ENCODE measurements around the gene BCAS4. TPM values are rescaled to one million over a fixed set of nuclear protein-coding genes. Genes with fewer than 3 reads are reported as not detected.
A peak's percentile ranks its signal among the peaks of the same experiment; 100 is the strongest.

The BCAS4 gene
- total RNA-seq, 1 experiment from 2014 or later = 25.8 TPM

GRCh38 chr20:50921803-50922501, 127.1 kb downstream of the BCAS4 start:
- H3K4me3 Mint-ChIP-seq = no peak overlapping the region
- peaks cover 77% of the 10 kb centered on the region for H3K4me1 Mint-ChIP-seq
- no peaks in the 10 kb centered on the region for H3K9me3 Mint-ChIP-seq
- TF ChIP-seq ZNF219 (CRISPR knock-in tag; IDR thresholded peaks at IDR 0.05; ENCODE audit: borderline replicate concordance) (no peak), ERG (CRISPR knock-in tag; IDR thresholded peaks at IDR 0.05) (no peak), RELA (CRISPR knock-in tag; IDR thresholded peaks at IDR 0.05; ENCODE audit: borderline replicate concordance) (no peak), SMAD3 (CRISPR knock-in tag; IDR thresholded peaks at IDR 0.05; ENCODE audit: borderline replicate concordance) (no peak), ATF6 (CRISPR knock-in tag; IDR thresholded peaks at IDR 0.05) (no peak)
- TF ChIP-seq, protein P1, sequence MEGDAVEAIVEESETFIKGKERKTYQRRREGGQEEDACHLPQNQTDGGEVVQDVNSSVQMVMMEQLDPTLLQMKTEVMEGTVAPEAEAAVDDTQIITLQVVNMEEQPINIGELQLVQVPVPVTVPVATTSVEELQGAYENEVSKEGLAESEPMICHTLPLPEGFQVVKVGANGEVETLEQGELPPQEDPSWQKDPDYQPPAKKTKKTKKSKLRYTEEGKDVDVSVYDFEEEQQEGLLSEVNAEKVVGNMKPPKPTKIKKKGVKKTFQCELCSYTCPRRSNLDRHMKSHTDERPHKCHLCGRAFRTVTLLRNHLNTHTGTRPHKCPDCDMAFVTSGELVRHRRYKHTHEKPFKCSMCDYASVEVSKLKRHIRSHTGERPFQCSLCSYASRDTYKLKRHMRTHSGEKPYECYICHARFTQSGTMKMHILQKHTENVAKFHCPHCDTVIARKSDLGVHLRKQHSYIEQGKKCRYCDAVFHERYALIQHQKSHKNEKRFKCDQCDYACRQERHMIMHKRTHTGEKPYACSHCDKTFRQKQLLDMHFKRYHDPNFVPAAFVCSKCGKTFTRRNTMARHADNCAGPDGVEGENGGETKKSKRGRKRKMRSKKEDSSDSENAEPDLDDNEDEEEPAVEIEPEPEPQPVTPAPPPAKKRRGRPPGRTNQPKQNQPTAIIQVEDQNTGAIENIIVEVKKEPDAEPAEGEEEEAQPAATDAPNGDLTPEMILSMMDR (IDR thresholded peaks at IDR 0.05) = no peak
- ChIA-PET CTCF (interaction anchor here (1.4 to 7.3 kb wide), 2 partner anchors 103 to 128 kb away, joined by 4 to 55 read pairs; partner anchors contain the start of gene BCAS4), POLR2A (interaction anchor here (0.7 to 1.6 kb wide), 4 partner anchors 11 to 524 kb away, joined by 3 to 8 read pairs (median 4); no protein-coding TSS in a partner anchor)
- ATAC-seq (no peak), DNase-seq (ENCODE audit: low spot score) (no peak)
- H3K27ac Mint-ChIP-seq = peak overlapping the region; percentile 83
- peaks cover 31% of the 10 kb centered on the region for H3K36me3 Mint-ChIP-seq
- no peaks in the 10 kb centered on the region for H3K27me3 Mint-ChIP-seq (ENCODE audit: low read depth)

DNA sequence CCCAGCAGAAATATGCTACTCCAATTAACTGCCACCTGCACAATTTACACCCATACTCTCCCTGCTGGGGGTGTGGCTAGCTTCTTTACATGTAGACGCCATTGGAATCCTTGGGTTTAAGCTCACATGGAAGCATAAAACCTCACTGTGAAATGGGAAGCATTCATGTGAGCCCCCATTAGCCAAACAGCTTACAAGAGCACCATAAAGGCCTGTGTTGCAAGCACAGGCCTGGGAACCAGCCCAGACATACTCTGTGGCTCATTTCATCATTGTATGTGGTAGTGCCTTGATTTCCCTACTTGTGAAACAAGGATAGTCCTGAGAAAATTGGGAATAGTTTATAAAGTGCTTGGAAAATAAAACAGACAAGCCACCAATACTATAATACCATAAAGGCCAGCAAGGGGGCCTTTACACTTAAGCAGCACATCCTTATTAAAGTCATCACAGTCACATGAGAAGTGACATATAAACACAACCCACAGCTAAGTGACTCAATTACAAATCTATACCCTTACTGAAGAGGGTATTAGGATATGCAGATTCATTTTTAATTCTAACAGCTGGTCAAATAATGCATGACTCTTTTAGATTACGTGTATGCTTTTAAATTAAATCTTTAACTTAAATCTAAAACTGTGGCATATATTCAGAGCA, 129.5 kb downstream of the BCAS4 start:
- no peak overlapping the region for H3K27ac Mint-ChIP-seq
- no peak for TF ChIP-seq ESRRA (CRISPR knock-in tag; IDR thresholded peaks at IDR 0.05; ENCODE audit: borderline replicate concordance)
- H3K4me1 Mint-ChIP-seq = peaks cover 82% of the 10 kb centered on the region
- no peak overlapping the region for H3K4me3 Mint-ChIP-seq
- ChIA-PET POLR2A (interaction anchor here (1.4 to 1.7 kb wide), 2 partner anchors 106 to 130 kb away, joined by 3 to 5 read pairs; partner anchors contain the start of gene BCAS4), CTCF (interaction anchor here (1.1 to 7.3 kb wide), 2 partner anchors 12 to 130 kb away, joined by 3 to 55 read pairs; partner anchors contain the start of gene BCAS4)
- H3K36me3 Mint-ChIP-seq = peaks cover 49% of the 10 kb centered on the region
- no peaks in the 10 kb centered on the region for H3K9me3 Mint-ChIP-seq
- H3K27me3 Mint-ChIP-seq (ENCODE audit: low read depth) = no peaks in the 10 kb centered on the region
- ATAC-seq (no peak), DNase-seq (ENCODE audit: low spot score) (no peak)

DNA sequence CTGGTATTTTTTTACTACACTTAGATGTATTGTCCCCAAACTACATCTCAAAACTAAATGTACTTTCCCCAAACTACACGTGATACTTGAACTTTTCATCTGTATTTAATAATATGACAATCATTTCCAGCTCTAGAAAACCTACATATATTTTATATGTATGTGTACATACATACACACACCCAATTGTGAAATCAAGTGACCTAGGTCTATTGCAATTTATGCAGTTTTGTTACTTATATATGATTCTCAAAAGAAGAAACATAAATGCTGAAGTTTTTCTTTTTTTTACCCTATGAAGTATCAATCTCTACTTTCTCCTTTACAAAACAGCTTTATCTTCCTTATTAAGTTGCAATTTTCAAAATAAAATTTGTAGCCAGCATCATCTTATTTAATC, 131.7 kb downstream of the BCAS4 start:
- H3K4me3 Mint-ChIP-seq = no peak overlapping the region
- no peaks in the 10 kb centered on the region for H3K9me3 Mint-ChIP-seq
- ChIA-PET CTCF (interaction anchor here (0.9 to 7.3 kb wide), 2 partner anchors 132 to 136 kb away, joined by 4 to 55 read pairs; partner anchors contain the start of gene BCAS4), POLR2A (no interaction called here)
- no peaks in the 10 kb centered on the region for H3K27me3 Mint-ChIP-seq (ENCODE audit: low read depth)
- peaks cover 72% of the 10 kb centered on the region for H3K4me1 Mint-ChIP-seq
- DNase-seq (ENCODE audit: low spot score) (no peak), ATAC-seq (no peak)
- no peak overlapping the region for H3K27ac Mint-ChIP-seq
- peaks cover 53% of the 10 kb centered on the region for H3K36me3 Mint-ChIP-seq
- TF ChIP-seq HMGA2 (CRISPR knock-in tag; IDR thresholded peaks at IDR 0.05) = no peak
- no peak for TF ChIP-seq GABPB1 (CRISPR knock-in tag; IDR thresholded peaks at IDR 0.05)
- TF ChIP-seq CREM (CRISPR knock-in tag; IDR thresholded peaks at IDR 0.05) = no peak
- TF ChIP-seq, protein P2, sequence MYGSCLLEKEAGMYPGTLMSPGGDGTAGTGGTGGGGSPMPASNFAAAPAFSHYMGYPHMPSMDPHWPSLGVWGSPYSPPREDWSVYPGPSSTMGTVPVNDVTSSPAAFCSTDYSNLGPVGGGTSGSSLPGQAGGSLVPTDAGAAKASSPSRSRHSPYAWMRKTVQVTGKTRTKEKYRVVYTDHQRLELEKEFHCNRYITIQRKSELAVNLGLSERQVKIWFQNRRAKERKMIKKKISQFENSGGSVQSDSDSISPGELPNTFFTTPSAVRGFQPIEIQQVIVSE (CRISPR knock-in tag; IDR thresholded peaks at IDR 0.05; ENCODE audit: borderline replicate concordance) = no peak
- TF ChIP-seq, protein P3, sequence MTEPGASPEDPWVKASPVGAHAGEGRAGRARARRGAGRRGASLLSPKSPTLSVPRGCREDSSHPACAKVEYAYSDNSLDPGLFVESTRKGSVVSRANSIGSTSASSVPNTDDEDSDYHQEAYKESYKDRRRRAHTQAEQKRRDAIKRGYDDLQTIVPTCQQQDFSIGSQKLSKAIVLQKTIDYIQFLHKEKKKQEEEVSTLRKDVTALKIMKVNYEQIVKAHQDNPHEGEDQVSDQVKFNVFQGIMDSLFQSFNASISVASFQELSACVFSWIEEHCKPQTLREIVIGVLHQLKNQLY (CRISPR knock-in tag; IDR thresholded peaks at IDR 0.05) = no peak
- TF ChIP-seq, protein P4, sequence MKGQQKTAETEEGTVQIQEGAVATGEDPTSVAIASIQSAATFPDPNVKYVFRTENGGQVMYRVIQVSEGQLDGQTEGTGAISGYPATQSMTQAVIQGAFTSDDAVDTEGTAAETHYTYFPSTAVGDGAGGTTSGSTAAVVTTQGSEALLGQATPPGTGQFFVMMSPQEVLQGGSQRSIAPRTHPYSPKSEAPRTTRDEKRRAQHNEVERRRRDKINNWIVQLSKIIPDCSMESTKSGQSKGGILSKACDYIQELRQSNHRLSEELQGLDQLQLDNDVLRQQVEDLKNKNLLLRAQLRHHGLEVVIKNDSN (CRISPR knock-in tag; IDR thresholded peaks at IDR 0.05) = no peak
- no peak for TF ChIP-seq ATF6 (CRISPR knock-in tag; IDR thresholded peaks at IDR 0.05)
- TF ChIP-seq HMGXB4 (CRISPR knock-in tag; IDR thresholded peaks at IDR 0.05) = no peak
- TF ChIP-seq ZNF219 (CRISPR knock-in tag; IDR thresholded peaks at IDR 0.05; ENCODE audit: borderline replicate concordance) = no peak
- TF ChIP-seq, protein P1 (IDR thresholded peaks at IDR 0.05) = no peak
